A673 (cell line): ENCODE measurements around the gene PPP1CB. TPM values are rescaled to one million over a fixed set of nuclear protein-coding genes. Genes with fewer than 3 reads are reported as not detected.

Source experiments
- BruUV-seq: library from RNA; stranded (reverse); fragments of 400-500 nt; replicated peaks from 2 replicates; lab custom pipeline; 2021; lab: Mats Ljungman, UMichigan
- CTCF ChIA-PET: fragments of 300-600 bp; sonication (Branson Sonifier 250); formaldehyde crosslinking; loops from one replicate; lab custom pipeline; 2022; ENCODE audit warnings: antibody characterized with exemption; lab: Charles Lee
- POLR2A ChIA-PET: fragments of 300-600 bp; sonication (Branson Sonifier 250); formaldehyde crosslinking; loops from one replicate; lab custom pipeline; 2022; ENCODE audit warnings: antibody characterized with exemption; ENCODE audit not compliant: low non-redundant PET; lab: Charles Lee
- DNase-seq: peaks from one replicate; pipeline ENCODE4 v3.0.0-alpha.2; 2015; ENCODE audit warnings: low spot score
- H3K27ac ChIP-seq: fragments of 200-600 bp; sonication (generic); 2 replicates; pipeline ENCODE4 v1.5.1; 2016; ENCODE audit warnings: mixed run types, low read depth, mild to moderate bottlenecking, mixed read lengths, antibody characterized with exemption, low read length; ENCODE audit not compliant: poor library complexity, severe bottlenecking
- H3K27me3 ChIP-seq: fragments of 200-600 bp; sonication (generic); replicated peaks from 2 replicates; pipeline ENCODE4 v1.6.1; 2017; ENCODE audit warnings: mixed run types, low read depth, mild to moderate bottlenecking, mixed read lengths, antibody characterized with exemption, low read length; ENCODE audit not compliant: insufficient read depth, poor library complexity
- H3K36me3 ChIP-seq: fragments of 200-600 bp; sonication (generic); 2 replicates; pipeline ENCODE4 v1.6.1; 2016; ENCODE audit warnings: mixed run types, mild to moderate bottlenecking, mixed read lengths, antibody characterized with exemption, low read length; ENCODE audit not compliant: insufficient read depth, poor library complexity, severe bottlenecking
- H3K4me1 ChIP-seq: fragments of 200-600 bp; sonication (generic); 2 replicates; pipeline ENCODE4 v1.6.1; 2017; ENCODE audit warnings: mixed run types, mild to moderate bottlenecking, mixed read lengths, antibody characterized with exemption, low read length; ENCODE audit not compliant: insufficient read depth, poor library complexity, severe bottlenecking
- H3K4me3 ChIP-seq: fragments of 200-600 bp; sonication (generic); 2 replicates; pipeline ENCODE4 v1.5.1; 2016; ENCODE audit warnings: low read depth, mixed run types, mild to moderate bottlenecking, mixed read lengths, low read length; ENCODE audit not compliant: poor library complexity, severe bottlenecking
- H3K9me3 ChIP-seq: fragments of 200-600 bp; sonication (generic); 2 replicates; pipeline ENCODE4 v1.6.1; 2016; ENCODE audit warnings: mixed run types, low read depth, mild to moderate bottlenecking, mixed read lengths, antibody characterized with exemption, low read length; ENCODE audit not compliant: poor library complexity, severe bottlenecking
- EZH2 ChIP-seq: fragments of 200-600 bp; sonication (generic); IDR thresholded peaks from 2 replicates; pipeline ENCODE4 v1.6.1; 2017; ENCODE audit warnings: borderline replicate concordance, low read depth, mild to moderate bottlenecking, mixed read lengths, antibody characterized with exemption, low read length; ENCODE audit not compliant: poor library complexity, severe bottlenecking
- intact Hi-C: fragments of 100-400 bp; cut with micrococcal nuclease; formaldehyde crosslinking; loops from one replicate; pipeline ENCODE4 v1.10.0; 2022; ENCODE audit not compliant: unreplicated experiment
- total RNA-seq: library from RNA; stranded (reverse); gene quantifications from 2 replicates; pipeline ENCODE4 v1.2.3, GENCODE V29; 2021
- TF ChIP-seq, protein P1 (sequence below): fragments of 300-800, 200-600 bp; sonication (generic); conservative IDR thresholded peaks from 2 replicates; pipeline ENCODE4 v1.5.1; 2017; ENCODE audit warnings: low read depth, mild to moderate bottlenecking, antibody characterized with exemption, low read length, moderate library complexity, mixed read lengths

The PPP1CB gene
- total RNA-seq, 1 experiment from 2014 or later: 181 TPM

- H3K4me1 ChIP-seq: peaks cover 8% of the 10 kb centered on the region
- no peaks in the 10 kb centered on the region for H3K27me3 ChIP-seq
- H3K27ac ChIP-seq: peak within 1 kb of the TSS; percentile 67
- no peaks in the 10 kb centered on the region for H3K9me3 ChIP-seq
- TF ChIP-seq EZH2: no peak
- TF ChIP-seq, protein P1, sequence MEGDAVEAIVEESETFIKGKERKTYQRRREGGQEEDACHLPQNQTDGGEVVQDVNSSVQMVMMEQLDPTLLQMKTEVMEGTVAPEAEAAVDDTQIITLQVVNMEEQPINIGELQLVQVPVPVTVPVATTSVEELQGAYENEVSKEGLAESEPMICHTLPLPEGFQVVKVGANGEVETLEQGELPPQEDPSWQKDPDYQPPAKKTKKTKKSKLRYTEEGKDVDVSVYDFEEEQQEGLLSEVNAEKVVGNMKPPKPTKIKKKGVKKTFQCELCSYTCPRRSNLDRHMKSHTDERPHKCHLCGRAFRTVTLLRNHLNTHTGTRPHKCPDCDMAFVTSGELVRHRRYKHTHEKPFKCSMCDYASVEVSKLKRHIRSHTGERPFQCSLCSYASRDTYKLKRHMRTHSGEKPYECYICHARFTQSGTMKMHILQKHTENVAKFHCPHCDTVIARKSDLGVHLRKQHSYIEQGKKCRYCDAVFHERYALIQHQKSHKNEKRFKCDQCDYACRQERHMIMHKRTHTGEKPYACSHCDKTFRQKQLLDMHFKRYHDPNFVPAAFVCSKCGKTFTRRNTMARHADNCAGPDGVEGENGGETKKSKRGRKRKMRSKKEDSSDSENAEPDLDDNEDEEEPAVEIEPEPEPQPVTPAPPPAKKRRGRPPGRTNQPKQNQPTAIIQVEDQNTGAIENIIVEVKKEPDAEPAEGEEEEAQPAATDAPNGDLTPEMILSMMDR: no peak
- ChIA-PET POLR2A (no interaction called here), CTCF (no interaction called here)
- no TSS peak for BruUV-seq
- H3K4me3 ChIP-seq: peak within 1 kb of the TSS; percentile 53
- peak; percentile 83 for DNase-seq
- H3K36me3 ChIP-seq: no peaks in the 10 kb centered on the region
- intact Hi-C loops: no loop called here
These were observed 59.0 kb downstream of the PPP1CB start, which contains the start of gene SPDYA for GRCh38 chr2:28810384-28811285. SPDYA (plus strand) TSS chr2:28810834; CDS start chr2:28816015, 5,181 bp downstream.

- Histone ChIP-seq H3K4me1 (no peaks in the 10 kb centered on the region), H3K4me3 (no peak overlapping the region), H3K27ac (no peak overlapping the region), H3K9me3 (no peaks in the 10 kb centered on the region), H3K36me3 (no peaks in the 10 kb centered on the region), H3K27me3 (no peaks in the 10 kb centered on the region)
- no TSS peak for BruUV-seq
- DNase-seq: no peak
- intact Hi-C loops: no loop called here
- CTCF ChIA-PET: interaction anchor here (0.7 kb wide), 1 partner anchor 1118 kb away, joined by 4 read pairs; no protein-coding TSS in a partner anchor
- POLR2A ChIA-PET: no interaction called here
- TF ChIP-seq, protein P1: no peak
- TF ChIP-seq EZH2: no peak
These were observed 66.4 kb downstream of the PPP1CB start for GRCh38 chr2:28818053-28818452.

DNA sequence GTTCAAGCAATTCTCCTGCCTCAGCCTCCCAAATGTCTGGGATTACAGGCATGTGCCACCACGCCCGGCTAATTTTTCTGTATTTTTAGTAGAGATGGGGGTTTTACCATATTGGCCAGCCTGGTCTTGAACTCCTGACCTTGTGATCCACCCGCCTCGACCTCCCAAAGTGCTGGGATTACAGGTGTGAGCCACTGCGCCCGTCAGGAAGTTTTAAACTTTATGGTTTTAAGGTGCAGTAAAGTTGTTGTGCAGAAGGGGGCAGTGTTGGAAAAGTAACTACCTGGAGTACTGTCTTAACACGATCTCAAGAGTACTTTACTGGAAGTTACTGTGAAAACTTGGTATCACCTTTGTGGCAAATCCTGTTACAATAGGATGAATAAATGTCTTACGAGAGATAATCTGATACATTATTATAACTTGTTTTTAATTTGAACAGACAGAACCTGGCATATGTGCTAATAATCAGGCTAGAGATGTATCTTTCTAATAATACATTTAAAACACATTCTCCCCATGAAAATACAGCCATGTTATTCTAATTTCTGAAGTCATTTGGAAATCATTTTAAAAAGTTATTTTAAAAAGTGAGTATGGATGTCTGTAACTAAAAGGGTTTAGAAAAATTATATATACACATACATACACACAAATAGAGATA lies 69.8 kb downstream of the PPP1CB start:
- Histone ChIP-seq H3K36me3 (no peaks in the 10 kb centered on the region), H3K4me3 (no peak overlapping the region), H3K4me1 (no peaks in the 10 kb centered on the region), H3K27ac (no peak overlapping the region), H3K27me3 (no peaks in the 10 kb centered on the region), H3K9me3 (no peaks in the 10 kb centered on the region)
- POLR2A ChIA-PET: no interaction called here
- DNase-seq: peak; percentile 70
- intact Hi-C loops: loop anchor here (5.0 to 10.0 kb wide), 3 partner anchors 136 to 1253 kb away; no protein-coding TSS in a partner anchor
- TF ChIP-seq, protein P1: peak; percentile 73
- TF ChIP-seq EZH2: no peak
- no TSS peak for BruUV-seq
- CTCF ChIA-PET: interaction anchor here (0.6 to 1.0 kb wide), 2 partner anchors 13 to 74 kb away, joined by 3 to 4 read pairs; no protein-coding TSS in a partner anchor
